Neural progenitor cell (in vitro differentiated cells): ENCODE results near the gene SFSWAP.

ENCODE experiments used
- EZH2 ChIP-seq: fragments of 200-600 bp; sonication (generic); IDR thresholded peaks from 2 replicates; pipeline ENCODE4 v1.6.1; 2017; ENCODE audit warnings: antibody characterized with exemption, mild to moderate bottlenecking, moderate library complexity
- TF ChIP-seq, protein P1 (sequence below): fragments of 200-600 bp; sonication (generic); IDR thresholded peaks from 2 replicates; pipeline ENCODE4 v1.5.1; 2017; ENCODE audit warnings: antibody characterized with exemption, mild to moderate bottlenecking

DNA sequence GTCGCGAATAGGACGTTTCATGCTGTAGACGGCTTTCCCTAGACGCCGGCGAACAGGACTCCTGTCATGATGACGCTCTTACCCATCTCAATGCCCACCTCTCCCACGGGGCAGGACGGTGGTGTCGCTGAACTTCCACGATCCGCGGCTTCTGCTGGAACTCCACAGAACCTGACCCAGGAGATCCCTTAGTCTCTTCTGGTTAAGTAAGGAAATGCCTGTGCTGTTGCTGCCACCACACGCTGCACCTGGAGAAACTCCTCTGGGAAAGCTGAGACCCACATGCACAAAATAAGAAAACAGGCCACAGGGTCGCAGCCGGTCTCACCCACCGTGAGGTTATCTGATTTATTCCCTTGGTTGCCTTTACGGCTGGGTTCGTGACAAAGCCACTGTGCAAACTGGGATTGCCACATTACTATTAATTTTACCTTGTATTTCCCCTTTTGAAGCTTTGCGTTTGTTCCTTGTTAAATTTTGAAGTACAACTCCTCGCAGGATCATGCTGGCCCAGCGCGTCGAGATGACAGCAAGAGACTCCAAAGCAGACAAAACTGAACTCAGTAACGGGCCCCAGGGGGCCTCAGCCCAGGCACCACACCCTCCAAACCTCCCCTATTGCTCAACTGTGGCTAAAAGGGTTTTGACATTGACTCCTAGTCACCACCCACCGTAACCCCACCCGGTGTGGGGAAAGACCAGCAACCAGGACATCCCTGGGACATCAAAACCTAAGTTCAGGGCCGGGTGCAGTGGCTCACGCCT is 108.1 kb downstream of the SFSWAP start:
- TF ChIP-seq, protein P1, sequence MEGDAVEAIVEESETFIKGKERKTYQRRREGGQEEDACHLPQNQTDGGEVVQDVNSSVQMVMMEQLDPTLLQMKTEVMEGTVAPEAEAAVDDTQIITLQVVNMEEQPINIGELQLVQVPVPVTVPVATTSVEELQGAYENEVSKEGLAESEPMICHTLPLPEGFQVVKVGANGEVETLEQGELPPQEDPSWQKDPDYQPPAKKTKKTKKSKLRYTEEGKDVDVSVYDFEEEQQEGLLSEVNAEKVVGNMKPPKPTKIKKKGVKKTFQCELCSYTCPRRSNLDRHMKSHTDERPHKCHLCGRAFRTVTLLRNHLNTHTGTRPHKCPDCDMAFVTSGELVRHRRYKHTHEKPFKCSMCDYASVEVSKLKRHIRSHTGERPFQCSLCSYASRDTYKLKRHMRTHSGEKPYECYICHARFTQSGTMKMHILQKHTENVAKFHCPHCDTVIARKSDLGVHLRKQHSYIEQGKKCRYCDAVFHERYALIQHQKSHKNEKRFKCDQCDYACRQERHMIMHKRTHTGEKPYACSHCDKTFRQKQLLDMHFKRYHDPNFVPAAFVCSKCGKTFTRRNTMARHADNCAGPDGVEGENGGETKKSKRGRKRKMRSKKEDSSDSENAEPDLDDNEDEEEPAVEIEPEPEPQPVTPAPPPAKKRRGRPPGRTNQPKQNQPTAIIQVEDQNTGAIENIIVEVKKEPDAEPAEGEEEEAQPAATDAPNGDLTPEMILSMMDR = no peak
- no peak for TF ChIP-seq EZH2
